Heart left ventricle (tissue), 13 donors: ENCODE data around the gene NFKB1.

ENCODE experiments used
- CTCF ChIP-seq, 12 donors: fragments of 200-600 bp; sonication (generic) in 4 of 12; IDR thresholded peaks; one replicate each; pipeline versions ENCODE4 v1.5.0 to v1.8.0; 2018 to 2022; ENCODE audit warnings: antibody characterized with exemption in 12 of 12, mild to moderate bottlenecking in 5 of 12
- POLR2A ChIP-seq, 2 donors: fragments of 450-650 bp; IDR thresholded peaks; one replicate each; pipeline ENCODE4 v1.6.1; 2017; ENCODE audit warnings: antibody characterized with exemption in 2 of 2, mild to moderate bottlenecking in 2 of 2, moderate library complexity in 2 of 2
- donor health status: ischemic (EF 13 %, LVEDD 7.1; RV severe dilation, severe dysfunction).
- donor health status: DM: no; HTN: yes; CAD: no.
- donor health status: DM: no; HTN: no; CAD: no.
- donor health status: ischemic (EF 25% LVEDD 6.9; RV normal size, moderate dysfunction).
- donor health status: ischemic (EF 25% LVEDD 5.7; RV mildly dilated, moderate dysfunction).
- donor health status: ischemic (EF 35%, LVEDD 5.7; RV mildly dilated, moderate dysfunction).
- donor health status: nonischemic (EF 11% LVEDD 7.7; RV severe dilation, severe dysfunction).
- donor health status: DM: yes; HTN: yes; CAD: no.
- donor health status: PGD.
- donor health status: ischemic (EF 29% LVEDD 5.4; RV normal size, mild dysfunction).
- donor health status: nonischemic (EF 23%, LVEDD 6.1; RV moderate dilation, normal function).

- TF ChIP-seq CTCF (IDR thresholded peaks at IDR 0.05) = no peak
- TF ChIP-seq POLR2A (IDR thresholded peaks at IDR 0.05) = no peak
These were observed 18.8 kb downstream of the NFKB1 start for GRCh38 chr4:102519925-102520324.
